NCI-H82 treated with DMSO at 0.1 percent for 48 hours (cell line): ENCODE results near the gene TRMU.

Experiments
- DNase-seq: peaks from one replicate; lab custom pipeline; 2025; ENCODE audit not compliant: unreplicated experiment; lab: John Stamatoyannopoulos, UW

The TRMU gene

DNA sequence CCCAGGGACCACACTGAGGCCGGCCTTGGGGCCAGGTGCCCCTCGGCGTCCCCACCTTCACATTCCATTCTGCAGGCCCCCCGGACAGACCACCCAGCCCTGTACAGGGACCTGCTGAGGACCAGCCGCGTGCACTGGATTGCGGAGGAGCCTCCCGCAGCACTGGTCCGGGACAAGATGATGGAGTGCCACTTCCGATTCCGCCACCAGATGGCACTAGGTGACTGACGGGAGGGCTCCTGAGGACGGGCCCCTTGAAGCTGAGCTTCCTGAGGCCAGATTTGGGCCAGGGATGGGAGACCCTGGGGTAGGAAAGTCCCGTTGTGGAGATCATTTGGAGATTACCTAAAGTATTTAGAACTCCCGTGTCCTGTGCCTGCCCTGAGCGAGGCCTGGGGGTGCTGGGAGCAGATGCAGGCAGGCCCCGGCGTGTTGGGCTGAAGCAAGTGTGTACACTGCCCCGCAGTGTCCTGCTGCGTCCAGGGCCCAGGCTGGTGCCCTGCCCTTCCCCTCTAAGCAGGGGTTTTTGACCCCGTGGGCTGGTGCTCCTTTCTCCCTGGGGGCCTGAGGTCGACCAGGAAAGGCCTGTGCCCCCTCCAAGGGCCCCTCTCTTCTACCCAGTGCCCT is 20.0 kb downstream of the TRMU start:
- DNase-seq, result no peak

DNA sequence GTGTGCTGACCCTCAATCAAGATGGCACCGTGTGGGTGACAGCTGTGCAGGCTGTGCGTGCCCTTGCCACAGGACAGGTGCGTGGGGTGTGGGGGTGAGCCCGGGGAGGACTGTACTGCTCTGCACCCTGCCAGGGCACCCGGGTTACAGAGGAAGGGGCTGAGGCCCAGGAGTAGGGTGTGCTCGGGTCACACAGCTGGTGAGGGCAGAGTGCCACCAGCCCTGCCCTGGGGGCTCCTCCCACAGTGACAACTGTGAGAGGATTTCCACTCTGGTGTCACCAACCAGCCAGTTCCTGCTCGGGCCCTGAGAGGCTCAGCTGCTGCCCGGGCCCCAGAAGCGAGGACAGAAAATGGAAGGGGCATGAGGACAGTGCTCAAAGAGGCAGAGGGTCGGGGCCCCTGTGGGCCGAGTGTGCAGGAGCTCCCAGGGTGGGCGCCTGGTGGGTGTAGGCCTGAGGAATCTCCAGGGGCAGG is 20.5 kb downstream of the TRMU start:
- DNase-seq, result no peak

DNA sequence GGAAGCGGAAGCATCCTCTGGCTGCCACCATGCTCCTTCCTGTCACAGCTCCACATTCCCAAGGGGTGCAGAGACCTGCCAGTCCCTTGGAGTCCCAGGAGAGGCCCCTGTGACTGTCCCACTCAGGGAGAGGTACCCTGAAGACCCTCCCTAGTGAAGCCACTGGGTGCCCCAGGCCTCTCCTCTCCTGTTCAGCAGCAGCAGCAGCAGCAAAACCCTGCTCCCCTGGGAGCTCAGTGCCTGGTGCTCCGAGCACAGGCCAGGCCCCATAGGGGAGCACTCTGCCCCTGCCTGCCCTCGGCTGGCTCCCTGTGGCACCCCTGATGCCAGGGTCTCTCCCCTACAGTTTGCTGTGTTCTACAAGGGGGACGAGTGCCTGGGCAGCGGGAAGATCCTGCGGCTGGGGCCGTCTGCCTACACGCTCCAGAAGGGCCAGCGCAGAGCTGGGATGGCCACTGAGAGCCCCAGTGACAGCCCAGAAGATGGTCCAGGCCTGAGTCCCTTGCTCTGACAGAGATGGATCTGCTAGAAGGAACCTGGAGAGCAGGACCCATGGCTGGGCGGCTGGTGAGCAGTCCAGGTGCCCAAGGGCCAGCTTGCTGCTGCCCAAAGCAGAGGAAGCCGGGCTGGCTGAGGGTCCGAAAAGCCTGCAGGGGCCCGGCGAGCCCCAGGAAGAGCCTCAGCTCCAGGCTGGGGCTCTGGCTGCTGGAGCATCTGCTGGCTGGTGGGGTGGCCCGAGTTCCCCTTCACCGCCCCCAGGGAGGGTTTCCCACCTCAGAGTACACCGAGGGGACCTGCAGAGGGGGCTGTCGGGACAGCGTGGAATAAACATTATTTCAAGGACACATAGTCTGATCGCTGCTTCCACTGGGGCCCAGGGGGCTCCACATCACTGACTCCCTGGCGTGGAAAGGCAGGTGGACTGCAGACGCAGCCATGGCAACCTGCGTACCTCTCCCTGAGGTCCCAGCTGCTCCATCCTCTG is 21.3 kb downstream of the TRMU start:
- no peak for DNase-seq

DNA sequence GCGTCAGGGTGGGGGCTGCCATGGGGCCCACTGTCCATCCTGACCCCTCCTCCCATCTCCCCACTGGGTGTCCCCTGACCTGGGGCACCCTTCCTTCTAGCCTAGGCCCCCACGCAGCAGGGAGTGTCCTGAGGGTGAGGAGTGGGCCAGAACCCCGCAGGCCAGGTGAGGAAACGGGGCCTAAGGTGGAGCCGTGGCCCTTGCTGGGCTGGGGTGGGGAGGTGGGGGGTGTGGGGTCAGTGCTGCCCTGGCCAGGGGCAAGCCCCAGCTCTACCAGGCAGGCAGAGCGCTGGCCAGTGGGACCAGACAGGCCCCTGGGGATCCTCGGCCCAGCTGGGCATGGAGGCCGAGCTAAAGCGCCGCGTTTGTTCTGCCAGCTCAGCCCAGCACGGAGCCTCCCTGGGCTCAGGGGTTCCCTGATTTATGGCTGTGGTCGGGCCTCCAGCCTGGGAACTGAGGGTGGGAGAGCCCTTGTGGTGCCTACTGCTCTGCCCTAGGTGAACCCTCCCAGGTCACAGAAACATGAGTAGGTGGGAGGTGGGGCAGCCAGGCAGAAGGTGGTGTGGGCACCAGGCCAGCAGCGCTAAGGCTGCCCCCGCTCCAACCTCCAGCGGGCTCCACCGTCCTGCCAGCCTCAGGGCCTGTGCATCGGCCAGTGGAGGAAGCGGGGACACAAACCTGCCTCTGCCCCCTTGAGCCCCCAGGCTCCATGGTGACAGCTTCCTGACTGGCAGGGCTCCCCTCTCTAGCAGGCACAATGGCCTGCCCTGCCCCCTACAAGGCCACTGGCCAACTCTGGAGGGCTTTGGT is 22.4 kb downstream of the TRMU start:
- DNase-seq, result no peak

DNA sequence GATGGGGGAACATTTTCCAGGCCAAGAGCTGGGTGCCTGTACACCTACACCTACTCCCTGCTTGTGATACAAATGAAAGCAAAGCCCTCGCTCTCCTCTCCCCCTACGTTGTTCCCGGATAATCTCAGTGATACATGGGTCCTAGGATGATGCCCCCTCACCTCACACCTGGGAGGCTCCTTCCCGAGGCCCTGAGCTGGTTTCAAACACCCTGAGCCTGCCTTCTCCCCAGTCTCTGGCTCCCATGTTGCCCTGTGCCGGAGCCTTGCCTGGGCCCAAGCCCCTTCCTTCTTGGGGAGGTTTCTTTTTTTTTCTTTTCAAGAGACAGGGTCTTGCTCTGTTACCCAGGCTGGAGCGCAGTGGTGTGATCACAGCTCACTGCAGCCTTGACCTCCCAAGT is 23.3 kb downstream of the TRMU start:
- DNase-seq, result no peak

DNA sequence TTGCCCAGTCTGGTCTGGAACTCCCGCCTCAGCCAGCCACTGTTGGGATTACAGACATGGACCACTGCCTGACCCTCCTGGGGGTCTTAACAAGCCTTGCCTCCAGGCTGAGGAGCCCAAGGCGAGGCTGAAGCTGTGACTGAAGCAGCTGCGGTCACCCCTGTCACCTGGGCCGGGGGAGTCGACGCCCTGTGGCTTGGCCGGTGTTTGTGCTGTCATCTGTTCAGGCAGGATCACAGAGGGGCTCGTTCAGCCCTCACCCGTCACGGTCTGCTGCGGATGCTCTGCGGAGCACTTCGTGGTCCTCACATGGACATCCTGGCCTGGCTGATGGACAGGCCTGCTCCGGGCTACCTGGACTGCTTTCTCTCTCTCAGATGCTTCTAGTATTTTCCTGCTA is 23.8 kb downstream of the TRMU start:
- no peak for DNase-seq

DNA sequence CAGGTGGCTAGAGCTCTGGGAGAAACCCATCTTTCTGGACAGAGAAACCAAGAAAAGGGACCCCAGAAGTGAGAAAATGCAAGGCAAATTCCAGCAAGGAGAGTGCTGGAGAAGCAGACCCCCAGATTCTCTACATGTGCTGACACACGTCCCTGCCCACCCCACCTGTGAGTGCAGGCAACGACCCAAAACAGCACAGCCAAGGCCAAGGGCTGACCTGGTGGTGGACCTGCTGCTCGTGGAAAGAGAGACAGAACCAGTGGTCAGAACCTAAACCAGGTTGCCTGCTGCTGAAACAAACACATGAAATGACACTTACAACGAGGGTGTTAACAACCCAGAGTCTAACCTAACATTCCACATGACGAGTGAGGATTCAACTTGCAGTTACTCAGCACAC is 24.6 kb downstream of the TRMU start:
- DNase-seq, result no peak

DNA sequence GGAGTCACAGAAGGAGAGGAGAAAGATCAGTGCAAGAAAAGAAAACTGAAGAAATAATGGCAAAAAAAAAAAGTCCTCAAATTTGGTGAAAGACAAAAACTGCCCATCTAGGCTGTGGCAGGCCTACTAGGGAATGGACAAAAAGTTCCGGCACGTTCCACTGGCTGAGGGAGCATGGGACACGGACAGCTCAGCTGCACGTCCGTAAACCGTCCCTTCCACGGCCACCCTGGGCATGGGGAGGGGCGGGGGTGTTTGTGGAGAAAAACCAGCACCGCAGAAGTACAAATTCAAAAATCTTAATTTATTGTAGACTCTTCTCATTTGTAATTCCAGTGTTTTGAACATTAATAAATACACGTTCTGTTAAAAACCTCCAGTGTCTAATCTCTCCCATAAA is 25.4 kb downstream of the TRMU start:
- no peak for DNase-seq

DNA sequence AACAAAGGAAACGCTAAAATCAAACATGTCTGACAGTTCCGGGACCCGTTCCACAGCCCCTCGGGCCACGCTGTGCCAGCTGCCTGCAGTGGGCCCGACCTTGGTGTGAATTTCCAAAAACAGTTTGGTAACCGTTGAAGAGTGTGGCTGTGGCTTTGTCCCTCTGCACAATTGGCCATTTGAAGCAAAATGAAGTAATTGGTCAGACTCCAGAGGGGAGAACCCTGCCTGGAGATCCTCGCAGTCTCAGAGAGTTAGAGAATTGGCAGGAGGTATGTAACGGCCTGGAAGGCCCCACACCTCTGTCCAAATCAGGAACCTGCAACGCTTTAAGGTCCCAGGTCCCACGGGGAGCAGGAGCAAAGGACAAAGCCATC is 26.3 kb downstream of the TRMU start:
- DNase-seq, result no peak

DNA sequence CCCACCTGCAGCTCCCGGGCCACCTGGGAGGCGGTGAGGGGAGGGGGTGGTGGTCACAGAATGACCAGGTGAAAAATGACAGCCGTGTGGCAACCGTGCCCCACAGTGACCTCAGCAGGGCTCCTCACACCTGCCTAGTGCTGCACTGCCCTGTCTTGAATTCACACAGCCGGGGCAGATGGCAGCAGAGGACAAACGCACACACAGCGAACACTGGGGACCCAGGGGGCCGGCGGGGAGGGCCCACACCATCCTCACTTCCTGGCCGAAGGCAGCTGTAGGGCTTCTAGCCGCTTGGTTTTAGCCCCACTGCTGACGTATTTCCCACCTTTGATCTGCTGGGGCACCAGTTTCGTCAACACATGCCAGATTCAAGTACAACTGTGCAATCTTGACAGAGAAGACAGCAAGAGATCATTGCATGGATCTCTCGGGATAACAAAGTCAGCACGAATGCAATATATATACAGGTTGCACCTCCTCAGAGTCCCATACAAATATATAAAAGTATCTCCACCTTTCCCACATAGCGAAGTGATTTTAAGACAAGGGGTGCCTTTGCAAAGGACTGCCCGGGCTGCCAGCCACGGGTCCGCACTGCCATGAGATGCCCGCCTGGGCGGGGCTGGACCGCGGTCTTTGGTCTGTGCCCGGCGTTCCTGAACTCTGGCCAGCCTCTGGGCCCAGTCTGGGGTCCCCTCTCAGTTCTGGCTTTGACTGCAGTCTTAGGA is 26.9 kb downstream of the TRMU start:
- no peak for DNase-seq

DNA sequence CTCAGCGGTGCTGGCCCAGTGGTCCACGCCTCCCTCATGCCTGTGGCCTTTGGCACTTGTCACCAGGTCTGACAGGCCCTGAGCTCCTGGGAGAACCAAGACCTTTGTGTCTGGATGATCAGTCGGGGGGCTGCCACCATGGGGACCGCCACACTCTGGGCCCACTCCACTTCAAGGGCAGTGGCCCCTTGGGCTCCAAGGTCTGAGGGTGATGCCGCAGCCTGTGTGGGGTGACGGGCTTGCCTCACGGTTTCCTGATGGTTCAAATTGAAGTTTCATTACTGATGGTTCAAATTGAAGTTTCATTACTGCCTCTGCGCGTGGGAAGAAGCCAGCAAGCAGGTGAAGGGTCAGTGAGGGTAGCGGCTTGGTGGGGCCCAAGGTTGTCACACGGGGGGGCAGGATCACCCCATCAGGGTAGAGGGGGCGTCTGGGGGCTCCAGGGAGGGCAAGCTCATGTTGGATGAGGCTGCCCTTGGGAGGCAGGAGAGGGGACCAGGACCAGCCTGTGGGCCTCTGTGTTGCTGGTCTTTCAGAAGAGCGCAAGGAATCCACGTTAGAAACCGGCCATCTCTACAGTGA is 27.5 kb downstream of the TRMU start:
- no peak for DNase-seq

DNA sequence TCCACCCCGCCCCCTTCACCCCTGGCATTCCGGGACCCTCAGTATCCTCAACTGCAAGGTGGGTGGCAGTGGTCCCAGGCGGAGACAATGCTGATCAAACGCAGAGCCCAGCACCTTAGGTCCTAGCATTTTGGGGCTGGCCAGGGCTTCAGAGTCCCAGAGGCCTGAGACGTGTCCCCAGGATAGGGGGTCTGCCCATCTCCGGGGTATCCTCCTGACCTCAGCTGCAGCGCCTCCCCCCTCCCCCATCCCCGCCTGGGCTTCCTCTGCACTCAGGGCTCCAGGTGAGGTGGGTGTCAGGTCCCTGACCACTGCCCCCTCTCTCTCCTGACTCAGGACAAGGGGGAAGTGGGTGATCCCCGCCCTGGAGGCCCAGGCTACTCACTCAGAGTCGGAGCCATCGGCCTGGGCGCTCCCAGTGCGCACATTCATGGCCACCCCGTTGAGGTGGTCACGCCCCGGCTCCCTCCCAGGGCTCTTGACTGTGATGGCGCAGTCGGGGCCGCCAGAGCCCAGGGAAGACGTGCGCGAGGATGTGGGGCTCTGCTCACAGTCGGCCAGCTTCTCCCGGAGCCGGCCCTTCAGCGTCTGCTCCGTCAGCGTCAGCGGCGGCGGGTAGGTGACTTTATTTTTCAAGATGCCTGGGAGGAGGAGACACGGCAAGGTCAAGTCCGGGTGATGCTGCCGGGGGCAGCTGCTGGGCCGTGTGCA is 28.3 kb downstream of the TRMU start:
- no peak for DNase-seq

DNA sequence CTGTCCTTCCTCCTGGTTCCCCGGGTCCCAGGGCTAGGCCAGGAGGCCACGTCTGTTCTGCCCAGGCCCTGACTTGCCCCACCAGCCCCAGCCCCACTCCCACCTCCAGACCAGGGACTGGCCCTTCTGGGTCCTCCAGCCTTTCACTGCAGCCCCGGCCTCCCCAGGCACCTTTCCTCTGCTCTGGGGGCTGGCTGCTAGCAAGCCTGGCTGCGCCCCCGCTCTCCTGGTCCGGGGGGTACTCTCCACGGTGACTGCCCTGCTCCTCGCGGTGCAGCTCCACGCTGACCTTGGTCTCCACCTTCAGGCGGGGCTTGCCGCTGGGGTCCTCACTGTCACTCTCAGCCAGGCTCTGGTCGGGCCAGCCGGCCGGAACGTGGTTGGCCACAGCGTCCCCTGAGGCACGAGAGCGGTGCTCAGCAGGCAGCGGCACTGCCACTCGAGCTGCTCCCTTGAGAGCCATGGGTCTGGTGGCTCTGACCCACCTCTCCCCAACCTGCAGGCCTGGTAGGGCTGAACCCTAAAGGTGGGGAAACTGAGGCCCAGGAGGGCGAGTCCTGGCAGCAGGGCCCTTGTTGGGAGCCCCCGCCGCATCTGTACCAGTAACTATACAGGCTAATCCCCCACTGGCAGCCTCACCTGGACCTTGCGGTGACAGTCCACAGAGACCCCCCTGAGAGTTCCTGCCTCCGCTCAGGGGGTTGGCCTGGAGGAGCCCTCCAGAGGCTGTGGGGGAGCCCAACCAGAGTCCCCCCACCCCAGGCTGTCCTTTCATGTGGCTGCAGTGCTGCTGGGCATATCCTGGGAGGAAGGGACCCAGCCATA is 29.0 kb downstream of the TRMU start:
- DNase-seq, result no peak

DNA sequence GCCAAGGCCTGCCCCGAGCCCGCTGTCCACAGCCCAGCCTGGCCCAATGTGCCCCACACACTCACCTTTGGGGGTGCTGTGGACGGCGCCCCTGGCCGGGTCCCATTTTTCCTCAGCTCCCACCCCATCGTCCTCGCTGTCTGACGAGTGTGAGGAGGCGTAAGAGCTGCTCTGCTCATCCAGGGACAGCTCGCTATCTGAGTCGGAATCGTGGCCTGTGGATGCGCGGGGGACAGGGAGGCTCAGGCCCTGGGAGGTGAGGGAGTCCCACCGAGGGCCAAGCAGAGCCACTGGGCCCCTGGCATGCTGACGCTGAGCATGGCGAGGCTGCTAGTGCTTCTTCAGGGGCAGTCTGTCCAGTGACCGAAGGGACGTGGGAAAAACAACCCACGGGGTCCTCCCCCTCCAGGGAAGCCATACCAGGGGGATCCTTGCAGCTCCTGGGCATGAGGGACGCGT is 29.7 kb downstream of the TRMU start:
- no peak for DNase-seq

DNA sequence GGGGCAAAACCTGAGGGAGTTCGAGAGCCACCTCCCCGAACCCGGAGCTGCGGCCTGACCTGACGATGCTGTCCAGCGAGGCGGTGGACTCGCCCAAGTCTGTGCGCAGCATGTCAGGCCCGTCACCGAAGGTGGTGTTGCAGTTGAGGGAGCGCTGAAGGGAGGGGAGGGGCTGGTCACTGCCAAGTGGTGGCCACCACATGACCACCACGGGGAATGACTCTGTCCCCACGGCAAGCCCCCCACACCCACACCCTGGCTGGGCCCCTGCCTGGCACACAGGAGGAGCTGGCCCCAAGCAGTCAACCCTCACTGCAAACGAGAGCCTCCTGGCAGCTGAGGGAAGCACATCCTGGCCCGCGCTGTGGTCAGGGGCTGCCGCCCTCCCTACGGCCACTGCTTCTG is 30.8 kb downstream of the TRMU start:
- DNase-seq, result no peak

DNA sequence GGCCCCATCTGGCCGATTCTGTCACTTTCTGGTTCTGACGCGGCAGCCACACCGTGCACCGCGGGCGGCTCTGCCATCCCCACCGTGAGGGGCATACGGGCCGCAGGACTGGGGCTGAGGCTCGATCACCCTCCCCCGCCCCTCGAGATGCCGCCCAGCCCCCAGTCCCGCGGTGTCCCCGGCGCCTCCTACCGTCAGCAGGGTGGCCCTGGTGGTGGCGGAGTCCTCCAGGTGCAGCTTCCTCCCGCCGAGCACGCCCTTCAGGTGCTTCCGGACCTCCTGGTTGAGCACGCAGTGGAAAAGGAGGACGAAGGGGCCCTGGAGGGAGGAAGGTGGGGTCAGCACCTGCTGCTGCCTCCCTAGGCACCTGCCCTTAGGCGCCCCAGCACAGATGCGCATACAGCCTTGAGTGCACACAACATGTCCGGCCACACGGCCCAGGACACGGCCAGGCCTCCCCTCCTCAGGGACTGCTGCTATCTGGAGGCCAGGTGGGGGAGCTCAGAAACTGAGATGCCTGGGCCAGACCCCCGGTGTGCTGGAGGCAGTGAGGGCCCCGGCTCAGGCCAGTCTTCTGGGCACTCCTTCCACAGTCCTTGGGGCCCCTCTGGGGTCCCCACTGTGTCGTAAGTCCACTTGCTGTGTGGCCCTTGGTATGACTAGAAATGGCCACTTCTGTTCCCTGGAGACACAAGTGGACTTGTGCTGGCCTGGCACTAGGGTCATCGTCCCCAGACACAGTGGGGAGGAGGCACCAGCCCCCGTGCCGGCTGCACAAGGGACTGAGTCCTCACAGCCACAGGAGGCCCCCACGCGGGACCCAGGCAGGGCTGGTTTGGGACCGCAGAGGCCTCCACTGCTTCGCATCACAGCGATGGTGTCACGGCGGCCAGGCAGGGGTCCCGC is 31.5 kb downstream of the TRMU start:
- no peak for DNase-seq

DNA sequence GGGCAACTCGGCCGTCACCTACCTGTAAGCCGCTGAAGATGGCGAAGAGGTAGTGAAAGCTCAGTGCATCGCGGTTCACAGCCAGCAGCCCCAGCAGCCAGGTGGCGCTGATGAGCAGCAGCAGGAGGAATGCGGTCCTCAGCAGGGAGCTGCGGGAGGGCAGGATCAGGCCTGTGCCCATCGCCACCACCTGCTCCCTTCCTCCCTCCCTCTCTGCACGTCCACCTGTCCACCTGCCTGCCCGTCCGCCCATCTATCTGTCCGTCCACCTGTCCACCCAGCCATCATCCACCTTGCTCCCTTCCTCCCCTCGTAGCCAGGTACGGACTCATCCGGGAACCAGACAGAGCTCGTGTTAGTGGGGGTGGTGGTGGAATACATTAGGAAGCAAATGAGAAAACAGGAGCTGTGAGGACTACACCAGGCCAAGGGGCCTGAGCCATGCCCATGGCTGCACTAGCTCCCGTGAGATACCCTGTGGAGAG is 32.2 kb downstream of the TRMU start:
- DNase-seq, result no peak

DNA sequence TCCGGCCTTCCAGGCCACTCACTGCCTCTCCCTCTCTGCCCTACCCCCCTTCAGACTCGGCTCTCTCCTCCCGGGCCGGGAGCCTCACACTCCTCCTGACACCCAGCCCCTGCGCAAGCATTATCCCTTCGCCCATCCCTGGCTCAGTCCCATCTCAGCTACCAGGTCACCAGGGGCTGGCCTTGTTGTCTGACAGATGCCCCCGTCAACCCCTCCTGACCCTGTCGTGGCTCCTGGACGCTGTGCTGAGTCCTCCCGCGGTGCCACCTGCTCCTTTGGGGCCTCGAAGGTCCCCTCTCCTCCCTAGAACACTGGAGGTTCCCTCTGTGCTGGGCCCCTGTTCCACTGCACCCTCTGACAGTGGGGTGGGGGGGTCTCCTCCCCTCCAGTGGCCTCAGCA is 32.9 kb downstream of the TRMU start:
- DNase-seq, result no peak
